Skeletal muscle satellite cell (primary cell): Measurements from ENCODE around the gene TSPOAP1.

Experiments used
- H3K27me3 ChIP-seq: 2 replicates; pipeline ENCODE4 v1.7.0; 2013; ENCODE audit warnings: low read length; ENCODE audit not compliant: control insufficient read depth, insufficient read depth
- H3K36me3 ChIP-seq: 2 replicates; pipeline ENCODE4 v1.7.0; 2013; ENCODE audit warnings: mild to moderate bottlenecking, control low read depth, low read length; ENCODE audit not compliant: insufficient read depth
- H3K4me1 ChIP-seq: 2 replicates; pipeline ENCODE4 v1.7.0; 2013; ENCODE audit warnings: low read length; ENCODE audit not compliant: control insufficient read depth, insufficient read depth
- H3K4me2 ChIP-seq: 2 replicates; pipeline ENCODE4 v1.7.0; 2013; ENCODE audit warnings: mild to moderate bottlenecking, low read length
- H3K4me3 ChIP-seq: 2 replicates; pipeline ENCODE4 v1.7.0; 2013; ENCODE audit warnings: low read length
- H3K9ac ChIP-seq: 2 replicates; pipeline ENCODE4 v1.7.0; 2013; ENCODE audit warnings: mild to moderate bottlenecking, low read depth, low read length, moderate library complexity
- H3K9me3 ChIP-seq: replicated peaks from 2 replicates; pipeline ENCODE4 v1.7.0; 2013; ENCODE audit warnings: mild to moderate bottlenecking, control low read depth, low read length

TSPOAP1 gene

GRCh38 chr17:58301504-58302150 lies 27.0 kb downstream of the TSPOAP1 start:
- Histone ChIP-seq H3K4me3 (no peak overlapping the region), H3K4me1 (no peaks in the 10 kb centered on the region), H3K4me2 (no peak overlapping the region), H3K27me3 (peaks cover 37% of the 10 kb centered on the region), H3K9ac (no peak overlapping the region), H3K36me3 (no peaks in the 10 kb centered on the region), H3K9me3 (no peaks in the 10 kb centered on the region)

GRCh38 chr17:58300336-58300735 lies 28.3 kb downstream of the TSPOAP1 start:
- Histone ChIP-seq H3K4me3 (no peak overlapping the region), H3K9ac (no peak overlapping the region), H3K4me1 (no peaks in the 10 kb centered on the region), H3K9me3 (no peaks in the 10 kb centered on the region), H3K27me3 (peaks cover 38% of the 10 kb centered on the region), H3K4me2 (no peak overlapping the region), H3K36me3 (no peaks in the 10 kb centered on the region)

- no peak overlapping the region for H3K4me3 ChIP-seq
- H3K36me3 ChIP-seq = no peaks in the 10 kb centered on the region
- peaks cover 38% of the 10 kb centered on the region for H3K27me3 ChIP-seq
- no peaks in the 10 kb centered on the region for H3K4me1 ChIP-seq
- H3K4me2 ChIP-seq = no peak overlapping the region
- H3K9me3 ChIP-seq = no peaks in the 10 kb centered on the region
- no peak overlapping the region for H3K9ac ChIP-seq
These were observed 34.6 kb downstream of the TSPOAP1 start for GRCh38 chr17:58294034-58294433.

- H3K4me1 ChIP-seq = no peaks in the 10 kb centered on the region
- no peak overlapping the region for H3K4me3 ChIP-seq
- no peak overlapping the region for H3K4me2 ChIP-seq
These were observed 37.3 kb downstream of the TSPOAP1 start for GRCh38 chr17:58291246-58291645.

GRCh38 chr17:58289869-58290268 lies 38.7 kb downstream of the TSPOAP1 start:
- no peaks in the 10 kb centered on the region for H3K4me1 ChIP-seq
- H3K4me2 ChIP-seq = no peak overlapping the region
- no peak overlapping the region for H3K9ac ChIP-seq
- no peak overlapping the region for H3K4me3 ChIP-seq
- H3K36me3 ChIP-seq = no peaks in the 10 kb centered on the region
- no peaks in the 10 kb centered on the region for H3K9me3 ChIP-seq
- H3K27me3 ChIP-seq = peaks cover 24% of the 10 kb centered on the region

More at GRCh38 chr17:58291246-58291645, 37.3 kb downstream of the TSPOAP1 start:
- Histone ChIP-seq H3K9me3 (no peaks in the 10 kb centered on the region), H3K36me3 (no peaks in the 10 kb centered on the region), H3K9ac (no peak overlapping the region), H3K27me3 (peaks cover 34% of the 10 kb centered on the region)

GRCh38 chr17:58285422-58285810 lies 43.2 kb downstream of the TSPOAP1 start:
- no peaks in the 10 kb centered on the region for H3K4me1 ChIP-seq
- no peaks in the 10 kb centered on the region for H3K36me3 ChIP-seq
- peaks cover 11% of the 10 kb centered on the region for H3K27me3 ChIP-seq
- H3K4me3 ChIP-seq = no peak overlapping the region
- no peak overlapping the region for H3K9ac ChIP-seq
- H3K4me2 ChIP-seq = no peak overlapping the region
- H3K9me3 ChIP-seq = no peaks in the 10 kb centered on the region

- H3K4me2 ChIP-seq = no peak overlapping the region
- H3K9me3 ChIP-seq = no peaks in the 10 kb centered on the region
- H3K4me3 ChIP-seq = no peak overlapping the region
- no peaks in the 10 kb centered on the region for H3K36me3 ChIP-seq
- H3K4me1 ChIP-seq = no peaks in the 10 kb centered on the region
- H3K9ac ChIP-seq = no peak overlapping the region
- H3K27me3 ChIP-seq = peaks cover 14% of the 10 kb centered on the region
These were observed 43.8 kb downstream of the TSPOAP1 start for GRCh38 chr17:58284613-58285421.

GRCh38 chr17:58283674-58284612 lies 44.7 kb downstream of the TSPOAP1 start:
- Histone ChIP-seq H3K36me3 (no peaks in the 10 kb centered on the region), H3K4me2 (no peak overlapping the region), H3K4me1 (peaks cover 5% of the 10 kb centered on the region), H3K27me3 (peaks cover 23% of the 10 kb centered on the region), H3K4me3 (no peak overlapping the region), H3K9me3 (no peaks in the 10 kb centered on the region), H3K9ac (no peak overlapping the region)

- H3K9me3 ChIP-seq = no peaks in the 10 kb centered on the region
- H3K4me2 ChIP-seq = no peak overlapping the region
- no peaks in the 10 kb centered on the region for H3K36me3 ChIP-seq
- H3K9ac ChIP-seq = no peak overlapping the region
- peaks cover 9% of the 10 kb centered on the region for H3K4me1 ChIP-seq
- no peak overlapping the region for H3K4me3 ChIP-seq
- H3K27me3 ChIP-seq = peaks cover 30% of the 10 kb centered on the region
These were observed 46.2 kb downstream of the TSPOAP1 start for GRCh38 chr17:58282442-58282841.

GRCh38 chr17:58281511-58282011 lies 47.0 kb downstream of the TSPOAP1 start:
- no peak overlapping the region for H3K4me3 ChIP-seq
- H3K9ac ChIP-seq = no peak overlapping the region
- no peak overlapping the region for H3K4me2 ChIP-seq
- peaks cover 9% of the 10 kb centered on the region for H3K4me1 ChIP-seq
- peaks cover 32% of the 10 kb centered on the region for H3K27me3 ChIP-seq
- no peaks in the 10 kb centered on the region for H3K36me3 ChIP-seq
- no peaks in the 10 kb centered on the region for H3K9me3 ChIP-seq
